Measurements from ENCODE around the gene TMEM248. TPM values are rescaled to one million over a fixed set of nuclear protein-coding genes. Genes with fewer than 3 reads are reported as not detected.

The TMEM248 gene
- total and polyA plus RNA-seq, 10 of the 15 experiments (the other 5 are each of a cell fraction or from before 2014, with no cell fraction given) = 6.3 to 93.5 (median 64.9) TPM

- TF ChIP-seq, protein P1, sequence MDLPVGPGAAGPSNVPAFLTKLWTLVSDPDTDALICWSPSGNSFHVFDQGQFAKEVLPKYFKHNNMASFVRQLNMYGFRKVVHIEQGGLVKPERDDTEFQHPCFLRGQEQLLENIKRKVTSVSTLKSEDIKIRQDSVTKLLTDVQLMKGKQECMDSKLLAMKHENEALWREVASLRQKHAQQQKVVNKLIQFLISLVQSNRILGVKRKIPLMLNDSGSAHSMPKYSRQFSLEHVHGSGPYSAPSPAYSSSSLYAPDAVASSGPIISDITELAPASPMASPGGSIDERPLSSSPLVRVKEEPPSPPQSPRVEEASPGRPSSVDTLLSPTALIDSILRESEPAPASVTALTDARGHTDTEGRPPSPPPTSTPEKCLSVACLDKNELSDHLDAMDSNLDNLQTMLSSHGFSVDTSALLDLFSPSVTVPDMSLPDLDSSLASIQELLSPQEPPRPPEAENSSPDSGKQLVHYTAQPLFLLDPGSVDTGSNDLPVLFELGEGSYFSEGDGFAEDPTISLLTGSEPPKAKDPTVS (IDR thresholded peaks at IDR 0.05; ENCODE audit: low read depth, low read length) = no peak
- TF ChIP-seq ZBED1 (IDR thresholded peaks at IDR 0.05; ENCODE audit: borderline replicate concordance) = peak; percentile 64; the same call in 1 of the 2 replicates
- no peak for TF ChIP-seq HCFC1 (IDR thresholded peaks at IDR 0.05; ENCODE audit: low read length)
- TF ChIP-seq JUND (IDR thresholded peaks at IDR 0.05; ENCODE audit: low read depth, low read length) = peak; percentile 54; the same call in 1 of the 2 replicates
- peak; percentile 70 for TF ChIP-seq IKZF1 (conservative IDR thresholded peaks at IDR 0.05)
- 0 out of 2 replicates have a peak, but pooled peaks have one; percentile 52 for TF ChIP-seq IRF4 (IDR thresholded peaks at IDR 0.05; ENCODE audit: low read depth, low read length)
- TF ChIP-seq IKZF2 (IDR thresholded peaks at IDR 0.05) = peak; percentile 95 to 97
- TF ChIP-seq NBN (IDR thresholded peaks at IDR 0.05) = peak; percentile 54; the same call in 1 of the 2 replicates
- TF ChIP-seq, protein P2, sequence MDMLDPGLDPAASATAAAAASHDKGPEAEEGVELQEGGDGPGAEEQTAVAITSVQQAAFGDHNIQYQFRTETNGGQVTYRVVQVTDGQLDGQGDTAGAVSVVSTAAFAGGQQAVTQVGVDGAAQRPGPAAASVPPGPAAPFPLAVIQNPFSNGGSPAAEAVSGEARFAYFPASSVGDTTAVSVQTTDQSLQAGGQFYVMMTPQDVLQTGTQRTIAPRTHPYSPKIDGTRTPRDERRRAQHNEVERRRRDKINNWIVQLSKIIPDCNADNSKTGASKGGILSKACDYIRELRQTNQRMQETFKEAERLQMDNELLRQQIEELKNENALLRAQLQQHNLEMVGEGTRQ (IDR thresholded peaks at IDR 0.05; ENCODE audit: borderline replicate concordance, low read depth, low read length) = no peak
- TF ChIP-seq POLR2A (IDR thresholded peaks at IDR 0.05; ENCODE audit: low read depth, low read length) = no peak
- no peak for TF ChIP-seq CBFB (IDR thresholded peaks at IDR 0.05; ENCODE audit: low read depth)
- no peak for TF ChIP-seq TCF7 (IDR thresholded peaks at IDR 0.05; ENCODE audit: borderline replicate concordance)
- TF ChIP-seq CEBPB (IDR thresholded peaks at IDR 0.05; ENCODE audit: borderline replicate concordance in 1 of 2, low read depth in 2 of 2, low read length in 2 of 2) = peak; percentile 37 to 74; a peak in 2 of 4 replicates
- no peak for TF ChIP-seq TCF12 (IDR thresholded peaks at IDR 0.05; ENCODE audit: low read depth, low read length)
- TF ChIP-seq EP300 (IDR thresholded peaks at IDR 0.05; ENCODE audit: borderline replicate concordance in 1 of 2, control insufficient read depth in 1 of 2, low read depth in 2 of 2, low read length in 2 of 2) = peak in 1 of 2 experiments; percentile 67; a peak in 3 of 4 replicates
- 0 out of 2 replicates have a peak, but pooled peaks have one; percentile 25 for TF ChIP-seq DPF2 (IDR thresholded peaks at IDR 0.05)
- peak; percentile 88 for TF ChIP-seq JUNB (IDR thresholded peaks at IDR 0.05)
- peak; percentile 73 for TF ChIP-seq SKIL (IDR thresholded peaks at IDR 0.05; ENCODE audit: low read depth, poor library complexity, severe bottlenecking)
- TF ChIP-seq CREM (IDR thresholded peaks at IDR 0.05; ENCODE audit: low read depth) = peak; percentile 80
- TF ChIP-seq, protein P3, sequence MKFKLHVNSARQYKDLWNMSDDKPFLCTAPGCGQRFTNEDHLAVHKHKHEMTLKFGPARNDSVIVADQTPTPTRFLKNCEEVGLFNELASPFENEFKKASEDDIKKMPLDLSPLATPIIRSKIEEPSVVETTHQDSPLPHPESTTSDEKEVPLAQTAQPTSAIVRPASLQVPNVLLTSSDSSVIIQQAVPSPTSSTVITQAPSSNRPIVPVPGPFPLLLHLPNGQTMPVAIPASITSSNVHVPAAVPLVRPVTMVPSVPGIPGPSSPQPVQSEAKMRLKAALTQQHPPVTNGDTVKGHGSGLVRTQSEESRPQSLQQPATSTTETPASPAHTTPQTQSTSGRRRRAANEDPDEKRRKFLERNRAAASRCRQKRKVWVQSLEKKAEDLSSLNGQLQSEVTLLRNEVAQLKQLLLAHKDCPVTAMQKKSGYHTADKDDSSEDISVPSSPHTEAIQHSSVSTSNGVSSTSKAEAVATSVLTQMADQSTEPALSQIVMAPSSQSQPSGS (IDR thresholded peaks at IDR 0.05; ENCODE audit: low read length) = peak; percentile 55; the same call in 1 of the 2 replicates
- peak; percentile 32; the same call in 1 of the 2 replicates for TF ChIP-seq FOXM1 (IDR thresholded peaks at IDR 0.05; ENCODE audit: low read depth, low read length)
- TF ChIP-seq, protein P4, sequence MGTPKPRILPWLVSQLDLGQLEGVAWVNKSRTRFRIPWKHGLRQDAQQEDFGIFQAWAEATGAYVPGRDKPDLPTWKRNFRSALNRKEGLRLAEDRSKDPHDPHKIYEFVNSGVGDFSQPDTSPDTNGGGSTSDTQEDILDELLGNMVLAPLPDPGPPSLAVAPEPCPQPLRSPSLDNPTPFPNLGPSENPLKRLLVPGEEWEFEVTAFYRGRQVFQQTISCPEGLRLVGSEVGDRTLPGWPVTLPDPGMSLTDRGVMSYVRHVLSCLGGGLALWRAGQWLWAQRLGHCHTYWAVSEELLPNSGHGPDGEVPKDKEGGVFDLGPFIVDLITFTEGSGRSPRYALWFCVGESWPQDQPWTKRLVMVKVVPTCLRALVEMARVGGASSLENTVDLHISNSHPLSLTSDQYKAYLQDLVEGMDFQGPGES (IDR thresholded peaks at IDR 0.05) = no peak
- TF ChIP-seq SMC3 (IDR thresholded peaks at IDR 0.05; ENCODE audit: borderline replicate concordance, low read length) = no peak
- TF ChIP-seq, protein P5, sequence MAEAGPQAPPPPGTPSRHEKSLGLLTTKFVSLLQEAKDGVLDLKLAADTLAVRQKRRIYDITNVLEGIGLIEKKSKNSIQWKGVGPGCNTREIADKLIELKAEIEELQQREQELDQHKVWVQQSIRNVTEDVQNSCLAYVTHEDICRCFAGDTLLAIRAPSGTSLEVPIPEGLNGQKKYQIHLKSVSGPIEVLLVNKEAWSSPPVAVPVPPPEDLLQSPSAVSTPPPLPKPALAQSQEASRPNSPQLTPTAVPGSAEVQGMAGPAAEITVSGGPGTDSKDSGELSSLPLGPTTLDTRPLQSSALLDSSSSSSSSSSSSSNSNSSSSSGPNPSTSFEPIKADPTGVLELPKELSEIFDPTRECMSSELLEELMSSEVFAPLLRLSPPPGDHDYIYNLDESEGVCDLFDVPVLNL (IDR thresholded peaks at IDR 0.05; ENCODE audit: low read depth, low read length) = no peak
- TF ChIP-seq ZNF274 (IDR thresholded peaks at IDR 0.05; ENCODE audit: insufficient read depth, insufficient read length) = no peak
Measured at GRCh38 chr7:66886152-66886551, 34.9 kb upstream of the TMEM248 start (continued).

All from GM12878 (cell line).